GM06990 (cell line): ENCODE data around the gene KIF5B.
"Not testable (repeated sequence)": the region's sequence is repeated elsewhere in the genome, so short reads cannot be mapped to it uniquely, and the experiment has no call there.

Experiments
- DNase-seq: peaks from one replicate; pipeline ENCODE4 v3.0.0-alpha.2; 2011; ENCODE audit not compliant: insufficient read length; ENCODE audit errors: extremely low read depth
- H3K27me3 ChIP-seq: replicated peaks from 2 replicates; pipeline ENCODE4 v1.6.0; 2011; ENCODE audit warnings: low read length; ENCODE audit not compliant: control insufficient read depth, insufficient read depth
- H3K36me3 ChIP-seq: 2 replicates; pipeline ENCODE4 v1.5.1; 2011; ENCODE audit warnings: low read length; ENCODE audit not compliant: control insufficient read depth, insufficient read depth
- H3K4me3 ChIP-seq: replicated peaks from 2 replicates; pipeline ENCODE4 v1.5.1; 2011; ENCODE audit warnings: low read depth, mild to moderate bottlenecking, control low read depth, low read length
- TF ChIP-seq, protein P1 (sequence below): IDR thresholded peaks from 2 replicates; pipeline ENCODE4 v1.5.1; 2011; ENCODE audit warnings: low read length, control low read depth, mild to moderate bottlenecking, inconsistent platforms; ENCODE audit not compliant: insufficient read depth, poor library complexity, severe bottlenecking

Gene KIF5B

DNA sequence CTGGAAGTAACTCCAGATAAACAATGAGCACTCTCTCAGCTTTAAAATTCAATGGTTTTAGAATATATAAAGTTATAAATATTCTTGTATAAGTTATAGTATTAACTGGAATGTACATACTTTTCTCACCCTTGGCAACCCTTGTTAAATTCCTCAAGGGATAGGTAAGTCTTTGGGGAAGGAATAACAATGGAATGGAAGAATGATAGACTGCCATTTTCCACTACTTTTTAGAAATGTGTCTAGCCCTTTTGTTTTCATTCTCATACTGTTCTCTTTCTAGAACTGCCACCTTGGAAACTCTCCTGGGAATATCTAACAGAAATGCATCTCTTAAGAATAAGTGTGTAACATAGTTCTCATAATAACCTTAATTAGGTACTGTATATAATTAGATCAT is 8.3 kb downstream of the KIF5B start:
- no peaks in the 10 kb centered on the region for H3K27me3 ChIP-seq
- H3K36me3 ChIP-seq = peaks cover 1% of the 10 kb centered on the region
- no peak for DNase-seq
- no peak overlapping the region for H3K4me3 ChIP-seq
- TF ChIP-seq, protein P1, sequence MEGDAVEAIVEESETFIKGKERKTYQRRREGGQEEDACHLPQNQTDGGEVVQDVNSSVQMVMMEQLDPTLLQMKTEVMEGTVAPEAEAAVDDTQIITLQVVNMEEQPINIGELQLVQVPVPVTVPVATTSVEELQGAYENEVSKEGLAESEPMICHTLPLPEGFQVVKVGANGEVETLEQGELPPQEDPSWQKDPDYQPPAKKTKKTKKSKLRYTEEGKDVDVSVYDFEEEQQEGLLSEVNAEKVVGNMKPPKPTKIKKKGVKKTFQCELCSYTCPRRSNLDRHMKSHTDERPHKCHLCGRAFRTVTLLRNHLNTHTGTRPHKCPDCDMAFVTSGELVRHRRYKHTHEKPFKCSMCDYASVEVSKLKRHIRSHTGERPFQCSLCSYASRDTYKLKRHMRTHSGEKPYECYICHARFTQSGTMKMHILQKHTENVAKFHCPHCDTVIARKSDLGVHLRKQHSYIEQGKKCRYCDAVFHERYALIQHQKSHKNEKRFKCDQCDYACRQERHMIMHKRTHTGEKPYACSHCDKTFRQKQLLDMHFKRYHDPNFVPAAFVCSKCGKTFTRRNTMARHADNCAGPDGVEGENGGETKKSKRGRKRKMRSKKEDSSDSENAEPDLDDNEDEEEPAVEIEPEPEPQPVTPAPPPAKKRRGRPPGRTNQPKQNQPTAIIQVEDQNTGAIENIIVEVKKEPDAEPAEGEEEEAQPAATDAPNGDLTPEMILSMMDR = no peak

DNA sequence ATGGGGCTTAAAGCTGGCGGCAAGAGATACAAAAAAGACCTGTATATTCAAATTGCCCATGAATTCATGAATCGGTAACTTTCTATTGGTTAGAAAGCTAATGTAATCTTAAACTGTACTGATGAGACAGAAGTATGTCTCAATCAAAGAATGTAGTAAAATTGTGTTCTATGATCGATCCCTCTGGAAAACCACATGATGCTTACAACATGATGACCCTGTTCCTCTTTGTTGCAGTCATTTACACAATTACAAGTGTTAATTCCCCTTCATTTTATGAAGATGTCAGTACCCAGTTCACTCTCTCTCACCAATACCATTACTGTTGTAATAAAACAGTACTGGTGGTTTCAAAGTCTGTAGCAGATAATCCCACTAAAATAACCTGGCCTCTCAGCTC is 10.1 kb downstream of the KIF5B start:
- Histone ChIP-seq H3K27me3 (no peaks in the 10 kb centered on the region), H3K36me3 (peaks cover 4% of the 10 kb centered on the region), H3K4me3 (no peak overlapping the region)
- no peak for DNase-seq
- TF ChIP-seq, protein P1 = no peak

DNA sequence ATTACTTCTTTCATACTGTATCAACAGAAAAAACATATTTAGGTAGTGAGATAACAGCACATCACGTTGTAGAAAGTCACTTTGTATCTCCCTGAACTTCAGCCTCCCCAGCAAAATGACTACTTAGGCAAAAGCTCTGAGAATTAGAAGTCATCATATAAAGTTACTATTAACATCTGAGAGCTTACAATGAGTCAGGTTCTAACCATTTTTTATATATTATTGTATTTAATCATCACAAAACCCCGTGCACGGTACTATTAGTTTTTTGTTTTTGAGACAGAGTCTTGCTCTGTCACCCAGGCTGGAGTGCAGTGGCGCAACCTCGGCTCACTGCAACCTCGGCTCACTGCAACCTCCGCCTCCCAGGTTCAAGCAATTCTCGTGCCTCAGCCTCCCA is 13.5 kb downstream of the KIF5B start:
- H3K27me3 ChIP-seq, DNase-seq, H3K4me3 ChIP-seq, H3K36me3 ChIP-seq: not testable (repeated sequence)

DNA sequence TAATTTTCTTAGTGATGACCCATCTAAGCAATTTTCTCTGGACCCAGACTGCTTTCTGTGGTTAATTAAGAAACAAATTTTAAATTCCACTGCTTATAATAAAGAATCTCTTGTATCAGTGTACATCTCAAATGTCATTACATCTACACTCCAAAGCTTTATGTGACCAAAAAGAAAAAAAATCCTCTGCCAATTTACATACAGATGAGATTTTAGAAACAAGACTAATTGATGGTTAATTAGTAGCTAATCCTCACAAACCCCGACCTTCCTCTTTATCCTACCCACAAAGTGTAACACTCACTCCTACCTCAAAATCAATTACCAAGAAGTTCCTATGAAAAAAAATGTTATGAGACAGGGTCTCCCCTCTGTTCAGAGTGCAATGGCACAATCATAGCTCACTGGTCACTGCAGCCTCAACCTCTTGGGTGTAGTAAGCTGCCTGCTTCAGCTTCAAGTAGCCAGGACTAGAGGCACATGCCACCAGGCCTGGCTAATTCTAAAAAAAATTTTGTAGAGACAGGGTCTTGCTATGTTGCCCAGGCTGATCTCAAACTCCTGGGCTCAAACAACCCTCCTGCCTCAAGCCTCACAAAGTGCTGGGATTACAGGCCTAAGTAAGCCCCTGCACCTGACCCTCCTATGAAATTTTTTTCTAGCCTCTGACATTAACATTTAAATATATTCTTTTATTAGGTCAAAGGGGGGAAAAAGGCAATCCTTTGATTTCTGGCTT is 14.8 kb downstream of the KIF5B start:
- no peaks in the 10 kb centered on the region for H3K27me3 ChIP-seq
- no peak for DNase-seq
- H3K36me3 ChIP-seq = peaks cover 4% of the 10 kb centered on the region
- H3K4me3 ChIP-seq = no peak overlapping the region
- TF ChIP-seq, protein P1 = no peak

DNA sequence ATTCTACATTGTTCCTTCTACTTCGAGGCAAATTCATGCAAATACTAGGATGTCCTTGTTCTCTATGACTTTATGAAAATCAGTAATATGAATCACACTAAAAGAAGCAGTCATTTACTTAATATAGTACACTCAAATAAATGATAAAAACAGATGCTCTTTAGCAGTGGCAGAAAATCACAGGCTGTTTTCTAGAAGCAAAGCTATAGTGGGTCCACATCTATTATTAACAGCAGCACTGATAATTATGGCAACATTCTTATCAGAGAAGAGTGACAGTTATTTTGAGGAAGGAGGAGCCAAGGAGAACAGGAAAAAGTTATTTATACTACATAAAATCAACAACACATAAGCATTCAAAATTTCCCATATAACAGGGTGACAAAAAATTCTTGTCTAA is 16.5 kb downstream of the KIF5B start:
- DNase-seq = no peak
- H3K4me3 ChIP-seq = no peak overlapping the region
- H3K36me3 ChIP-seq = peaks cover 7% of the 10 kb centered on the region
- TF ChIP-seq, protein P1 = no peak
- H3K27me3 ChIP-seq = no peaks in the 10 kb centered on the region

DNA sequence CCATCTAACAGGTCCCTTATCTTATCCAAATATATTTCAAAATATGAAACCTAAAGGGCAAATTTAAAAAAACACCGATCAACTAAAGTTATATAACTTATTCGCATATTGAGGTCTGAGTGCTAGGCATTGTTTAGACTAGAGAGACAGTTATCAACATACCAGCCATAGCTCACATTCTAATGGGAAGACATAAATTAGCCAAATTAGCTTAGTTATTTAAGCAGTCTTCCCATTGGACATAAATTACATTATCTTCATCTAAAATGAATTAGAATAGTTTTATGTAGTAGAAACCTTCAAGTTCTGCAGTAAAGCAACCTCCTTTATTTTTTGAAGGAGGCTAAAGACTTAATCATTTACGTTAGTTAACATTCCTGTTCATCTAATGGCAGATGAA is 17.4 kb downstream of the KIF5B start:
- H3K27me3 ChIP-seq = no peaks in the 10 kb centered on the region
- TF ChIP-seq, protein P1 = no peak
- no peak for DNase-seq
- H3K36me3 ChIP-seq = peaks cover 8% of the 10 kb centered on the region
- no peak overlapping the region for H3K4me3 ChIP-seq
